ENCODE results near the gene NDUFAF2. TPM values are rescaled to one million over a fixed set of nuclear protein-coding genes. Genes with fewer than 3 reads are reported as not detected.

NDUFAF2 gene
- total and polyA plus RNA-seq, 5 donors from 2014 or later = 11.2 to 37.6 (median 34.6) TPM

GRCh38 chr5:61120534-61120933, 175.5 kb downstream of the NDUFAF2 start:
- peaks cover 0 to 2% (median 0%) of the 10 kb centered on the region in 7 donors for H3K9me3 Mint-ChIP-seq
- H3K9me3 ChIP-seq (ENCODE audit: control insufficient read depth in 2 of 2, low read length in 2 of 2) = no peaks in the 10 kb centered on the region
- no peak for ATAC-seq (ENCODE audit: low read depth in 2 of 2)
- peaks cover 8% of the 10 kb centered on the region for H3K36me3 Mint-ChIP-seq
- H3K27me3 Mint-ChIP-seq = no peaks in the 10 kb centered on the region
- H3K27ac Mint-ChIP-seq = no peak overlapping the region
- no peak overlapping the region for H3K4me3 Mint-ChIP-seq
- DNase-seq = no peak
- H3K27ac ChIP-seq (ENCODE audit: insufficient read depth, low read length, poor library complexity, severe bottlenecking) = no peak overlapping the region
- no peaks in the 10 kb centered on the region for H3K36me3 ChIP-seq (ENCODE audit: control insufficient read depth, insufficient read depth, low read length)
- no peaks in the 10 kb centered on the region for H3K4me1 ChIP-seq (ENCODE audit: control insufficient read depth, insufficient read depth, low read length, poor library complexity, severe bottlenecking)
- no peaks in the 10 kb centered on the region for H3K27me3 ChIP-seq (ENCODE audit: control insufficient read depth, insufficient read depth, low read length)
- no peak overlapping the region for H3K4me3 ChIP-seq (ENCODE audit: low read depth, low read length)
- H3K4me1 Mint-ChIP-seq = peaks cover 0 to 5% (median under 1%) of the 10 kb centered on the region in 4 donors

DNA sequence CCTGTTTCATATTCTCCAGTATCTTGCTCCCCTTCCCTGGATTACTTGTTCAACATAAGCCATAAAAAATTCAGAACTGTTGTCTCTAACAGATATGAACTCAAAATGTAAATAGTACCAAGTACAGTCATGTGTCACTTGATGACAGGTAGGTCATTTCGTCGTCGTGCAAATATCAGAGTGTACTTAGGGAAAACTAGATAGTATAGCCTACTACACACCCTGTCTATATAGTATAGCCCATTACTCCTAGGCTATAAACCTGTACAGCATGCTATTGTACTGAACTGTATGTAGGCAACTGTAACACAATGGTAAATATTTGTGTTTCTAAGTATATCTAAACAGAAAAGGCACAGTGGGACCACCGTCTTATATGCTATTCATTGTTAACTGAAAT, 178.1 kb downstream of the NDUFAF2 start:
- Mint-ChIP-seq H3K4me1 (peaks cover 0 to 3% (median 0%) of the 10 kb centered on the region in 4 donors), H3K9me3 (no peaks in the 10 kb centered on the region), H3K36me3 (peaks cover 11% of the 10 kb centered on the region), H3K27me3 (no peaks in the 10 kb centered on the region), H3K27ac (no peak overlapping the region), H3K4me3 (no peak overlapping the region)
- ATAC-seq (ENCODE audit: low read depth in 2 of 2) (no peak), DNase-seq (no peak)
- H3K4me1 ChIP-seq (ENCODE audit: control insufficient read depth, insufficient read depth, low read length, poor library complexity, severe bottlenecking) = no peaks in the 10 kb centered on the region
- no peak overlapping the region for H3K27ac ChIP-seq (ENCODE audit: insufficient read depth, low read length, poor library complexity, severe bottlenecking)
- no peaks in the 10 kb centered on the region for H3K9me3 ChIP-seq (ENCODE audit: control insufficient read depth in 2 of 2, low read length in 2 of 2)
- H3K36me3 ChIP-seq (ENCODE audit: control insufficient read depth, insufficient read depth, low read length) = no peaks in the 10 kb centered on the region
- H3K27me3 ChIP-seq (ENCODE audit: control insufficient read depth, insufficient read depth, low read length) = no peaks in the 10 kb centered on the region
- H3K4me3 ChIP-seq (ENCODE audit: low read depth, low read length) = no peak overlapping the region

- no peak for ATAC-seq (ENCODE audit: low read depth in 2 of 2)
- DNase-seq = no peak
- H3K27ac Mint-ChIP-seq = no peak overlapping the region
Measured at GRCh38 chr5:61130289-61130688, 185.3 kb downstream of the NDUFAF2 start.

DNA sequence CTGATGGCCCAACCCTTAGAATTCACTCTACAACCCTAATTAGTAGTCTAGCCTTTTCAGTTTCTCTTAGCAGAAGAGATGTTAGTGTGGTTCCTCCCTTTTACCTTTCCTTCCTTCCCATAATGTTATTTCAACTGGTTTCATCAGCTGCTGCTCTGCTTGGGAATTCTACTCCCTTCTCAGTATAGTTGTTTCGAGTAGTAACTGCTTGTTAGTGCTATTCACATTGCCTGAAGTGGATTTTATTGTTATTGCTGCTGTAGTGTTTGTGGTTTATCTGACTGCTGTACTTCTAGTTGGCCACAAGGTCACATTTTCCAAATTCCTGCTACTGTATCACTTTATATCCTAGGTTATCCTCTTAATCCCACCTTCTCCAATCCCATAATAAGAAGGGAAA, 187.6 kb downstream of the NDUFAF2 start:
- ATAC-seq (ENCODE audit: low read depth in 2 of 2) = no peak
- H3K27ac ChIP-seq (ENCODE audit: insufficient read depth, low read length, poor library complexity, severe bottlenecking) = no peak overlapping the region
- Mint-ChIP-seq H3K4me1 (peaks cover 0 to 3% (median 1%) of the 10 kb centered on the region in 4 donors), H3K9me3 (peaks cover 0 to 5% (median 1%) of the 10 kb centered on the region in 7 donors), H3K27me3 (no peaks in the 10 kb centered on the region), H3K27ac (peak overlapping the region in 1 of 3 donors; percentile 10), H3K4me3 (no peak overlapping the region), H3K36me3 (peaks cover 3% of the 10 kb centered on the region)
- no peaks in the 10 kb centered on the region for H3K27me3 ChIP-seq (ENCODE audit: control insufficient read depth, insufficient read depth, low read length)
- no peaks in the 10 kb centered on the region for H3K9me3 ChIP-seq (ENCODE audit: control insufficient read depth in 2 of 2, low read length in 2 of 2)
- DNase-seq = no peak
- H3K36me3 ChIP-seq (ENCODE audit: control insufficient read depth, insufficient read depth, low read length) = no peaks in the 10 kb centered on the region
- H3K4me3 ChIP-seq (ENCODE audit: low read depth, low read length) = no peak overlapping the region
- H3K4me1 ChIP-seq (ENCODE audit: control insufficient read depth, insufficient read depth, low read length, poor library complexity, severe bottlenecking) = no peaks in the 10 kb centered on the region

More at GRCh38 chr5:61130289-61130688, 185.3 kb downstream of the NDUFAF2 start:
- H3K36me3 ChIP-seq (ENCODE audit: control insufficient read depth, insufficient read depth, low read length) = no peaks in the 10 kb centered on the region
- no peaks in the 10 kb centered on the region for H3K9me3 ChIP-seq (ENCODE audit: control insufficient read depth in 2 of 2, low read length in 2 of 2)
- H3K27ac ChIP-seq (ENCODE audit: insufficient read depth, low read length, poor library complexity, severe bottlenecking) = no peak overlapping the region
- Mint-ChIP-seq H3K4me1 (no peaks in the 10 kb centered on the region), H3K9me3 (peaks cover 0 to 5% (median 1%) of the 10 kb centered on the region in 7 donors), H3K36me3 (peaks cover 7% of the 10 kb centered on the region), H3K4me3 (no peak overlapping the region), H3K27me3 (no peaks in the 10 kb centered on the region)
- H3K4me1 ChIP-seq (ENCODE audit: control insufficient read depth, insufficient read depth, low read length, poor library complexity, severe bottlenecking) = no peaks in the 10 kb centered on the region
- no peaks in the 10 kb centered on the region for H3K27me3 ChIP-seq (ENCODE audit: control insufficient read depth, insufficient read depth, low read length)
- H3K4me3 ChIP-seq (ENCODE audit: low read depth, low read length) = no peak overlapping the region

- H3K27ac Mint-ChIP-seq = no peak overlapping the region
- H3K36me3 Mint-ChIP-seq = no peaks in the 10 kb centered on the region
- H3K4me3 ChIP-seq (ENCODE audit: low read depth, low read length) = no peak overlapping the region
- no peaks in the 10 kb centered on the region for H3K27me3 Mint-ChIP-seq
- ATAC-seq (ENCODE audit: low read depth in 2 of 2) (no peak), DNase-seq (no peak)
- no peaks in the 10 kb centered on the region for H3K9me3 ChIP-seq (ENCODE audit: control insufficient read depth in 2 of 2, low read length in 2 of 2)
- H3K4me1 ChIP-seq (ENCODE audit: control insufficient read depth, insufficient read depth, low read length, poor library complexity, severe bottlenecking) = no peaks in the 10 kb centered on the region
- H3K27ac ChIP-seq (ENCODE audit: insufficient read depth, low read length, poor library complexity, severe bottlenecking) = no peak overlapping the region
- peaks cover 0 to 1% (median 0%) of the 10 kb centered on the region in 7 donors for H3K9me3 Mint-ChIP-seq
- H3K4me1 Mint-ChIP-seq = peaks cover 0 to 4% (median 1%) of the 10 kb centered on the region in 4 donors
- no peaks in the 10 kb centered on the region for H3K27me3 ChIP-seq (ENCODE audit: control insufficient read depth, insufficient read depth, low read length)
- H3K36me3 ChIP-seq (ENCODE audit: control insufficient read depth, insufficient read depth, low read length) = no peaks in the 10 kb centered on the region
- H3K4me3 Mint-ChIP-seq = no peak overlapping the region
Measured at GRCh38 chr5:61137835-61138234, 192.8 kb downstream of the NDUFAF2 start.

GRCh38 chr5:61139094-61139873, 194.3 kb downstream of the NDUFAF2 start:
- H3K36me3 ChIP-seq (ENCODE audit: control insufficient read depth, insufficient read depth, low read length) = no peaks in the 10 kb centered on the region
- DNase-seq = no peak
- Mint-ChIP-seq H3K27ac (peak overlapping the region in 1 of 3 donors; percentile 2), H3K4me1 (peaks cover 0 to 4% (median 1%) of the 10 kb centered on the region in 4 donors), H3K4me3 (no peak overlapping the region), H3K36me3 (no peaks in the 10 kb centered on the region), H3K27me3 (no peaks in the 10 kb centered on the region), H3K9me3 (peaks cover 0 to 1% (median 0%) of the 10 kb centered on the region in 7 donors)
- no peak overlapping the region for H3K27ac ChIP-seq (ENCODE audit: insufficient read depth, low read length, poor library complexity, severe bottlenecking)
- H3K4me1 ChIP-seq (ENCODE audit: control insufficient read depth, insufficient read depth, low read length, poor library complexity, severe bottlenecking) = no peaks in the 10 kb centered on the region
- H3K27me3 ChIP-seq (ENCODE audit: control insufficient read depth, insufficient read depth, low read length) = no peaks in the 10 kb centered on the region
- no peaks in the 10 kb centered on the region for H3K9me3 ChIP-seq (ENCODE audit: control insufficient read depth in 2 of 2, low read length in 2 of 2)
- no peak overlapping the region for H3K4me3 ChIP-seq (ENCODE audit: low read depth, low read length)
- ATAC-seq (ENCODE audit: low read depth in 2 of 2) = peak in 1 of 2 donors; percentile 45

- ATAC-seq (ENCODE audit: low read depth in 2 of 2) (no peak), DNase-seq (no peak)
- Histone ChIP-seq H3K36me3 (ENCODE audit: control insufficient read depth, insufficient read depth, low read length) (no peaks in the 10 kb centered on the region), H3K4me1 (ENCODE audit: control insufficient read depth, insufficient read depth, low read length, poor library complexity, severe bottlenecking) (no peaks in the 10 kb centered on the region), H3K9me3 (ENCODE audit: control insufficient read depth in 2 of 2, low read length in 2 of 2) (no peaks in the 10 kb centered on the region), H3K27me3 (ENCODE audit: control insufficient read depth, insufficient read depth, low read length) (no peaks in the 10 kb centered on the region), H3K4me3 (ENCODE audit: low read depth, low read length) (no peak overlapping the region), H3K27ac (ENCODE audit: insufficient read depth, low read length, poor library complexity, severe bottlenecking) (no peak overlapping the region)
- Mint-ChIP-seq H3K9me3 (peaks cover 0 to 1% (median 0%) of the 10 kb centered on the region in 7 donors), H3K4me1 (peaks cover 0 to 4% (median 1%) of the 10 kb centered on the region in 4 donors), H3K27ac (no peak overlapping the region), H3K36me3 (no peaks in the 10 kb centered on the region), H3K4me3 (no peak overlapping the region), H3K27me3 (no peaks in the 10 kb centered on the region)
Measured at GRCh38 chr5:61139931-61140330, 194.9 kb downstream of the NDUFAF2 start.

- H3K4me1 ChIP-seq (ENCODE audit: control insufficient read depth, insufficient read depth, low read length, poor library complexity, severe bottlenecking) = no peaks in the 10 kb centered on the region
- no peaks in the 10 kb centered on the region for H3K36me3 ChIP-seq (ENCODE audit: control insufficient read depth, insufficient read depth, low read length)
- Mint-ChIP-seq H3K9me3 (peaks cover 0 to 8% (median 0%) of the 10 kb centered on the region in 7 donors), H3K4me3 (no peak overlapping the region), H3K27ac (no peak overlapping the region), H3K4me1 (peaks cover 0 to 4% (median 2%) of the 10 kb centered on the region in 4 donors), H3K36me3 (peaks cover 4% of the 10 kb centered on the region), H3K27me3 (no peaks in the 10 kb centered on the region)
- DNase-seq = no peak
- H3K9me3 ChIP-seq (ENCODE audit: control insufficient read depth in 2 of 2, low read length in 2 of 2) = no peaks in the 10 kb centered on the region
- H3K4me3 ChIP-seq (ENCODE audit: low read depth, low read length) = no peak overlapping the region
- no peak for ATAC-seq (ENCODE audit: low read depth in 2 of 2)
- no peaks in the 10 kb centered on the region for H3K27me3 ChIP-seq (ENCODE audit: control insufficient read depth, insufficient read depth, low read length)
- H3K27ac ChIP-seq (ENCODE audit: insufficient read depth, low read length, poor library complexity, severe bottlenecking) = no peak overlapping the region
Measured at GRCh38 chr5:61141801-61142200, 196.8 kb downstream of the NDUFAF2 start.
